Endodermal cell (in vitro differentiated cells): ENCODE measurements around the gene OR51D1. TPM values are rescaled to one million over a fixed set of nuclear protein-coding genes. Genes with fewer than 3 reads are reported as not detected.

Experiments
- DNase-seq: peaks from one replicate; pipeline ENCODE4 v3.0.0-alpha.2; 2017
- H3K27ac ChIP-seq: 2 replicates; pipeline ENCODE4 v1.5.1; 2013; ENCODE audit warnings: mild to moderate bottlenecking, low read depth, low read length, moderate library complexity
- H3K27me3 ChIP-seq: 2 replicates; pipeline ENCODE4 v1.6.1; 2013; ENCODE audit warnings: mild to moderate bottlenecking, low read length, moderate library complexity; ENCODE audit not compliant: insufficient read depth, control insufficient read depth, poor library complexity, severe bottlenecking
- H3K36me3 ChIP-seq: 2 replicates; pipeline ENCODE4 v1.7.0; 2013; ENCODE audit warnings: mild to moderate bottlenecking, low read length, moderate library complexity; ENCODE audit not compliant: control insufficient read depth, insufficient read depth
- H3K4me1 ChIP-seq: one replicate; pipeline ENCODE4 v1.7.0; 2013; ENCODE audit warnings: low read length; ENCODE audit not compliant: control insufficient read depth, insufficient read depth
- H3K4me3 ChIP-seq: 2 replicates; pipeline ENCODE4 v1.5.1; 2013; ENCODE audit warnings: mild to moderate bottlenecking, low read length, moderate library complexity
- H3K9ac ChIP-seq: 2 replicates; pipeline ENCODE4 v1.6.1; 2013; ENCODE audit warnings: mild to moderate bottlenecking, low read length, moderate library complexity; ENCODE audit not compliant: poor library complexity, severe bottlenecking; ENCODE audit errors: extremely low read depth
- H3K9me3 ChIP-seq: 2 replicates; pipeline ENCODE4 v1.6.1; 2013; ENCODE audit warnings: mild to moderate bottlenecking, low read length, moderate library complexity; ENCODE audit not compliant: control insufficient read depth
- H3K27ac Mint-ChIP-seq: 2 replicates; pipeline ENCODE4 v1.8.0; 2020; ENCODE audit warnings: mixed read lengths
- H3K27me3 Mint-ChIP-seq: 2 replicates; pipeline ENCODE4 v1.8.0; 2021; ENCODE audit warnings: mild to moderate bottlenecking, mixed read lengths; ENCODE audit not compliant: insufficient read depth
- H3K36me3 Mint-ChIP-seq: 2 replicates; pipeline ENCODE4 v1.8.0; 2020; ENCODE audit warnings: low read depth, mixed read lengths
- H3K4me1 Mint-ChIP-seq: 2 replicates; pipeline ENCODE4 v1.8.0; 2020; ENCODE audit warnings: mixed read lengths
- H3K4me3 Mint-ChIP-seq: 2 replicates; pipeline ENCODE4 v1.8.0; 2020; ENCODE audit warnings: mild to moderate bottlenecking, moderate library complexity, mixed read lengths
- H3K9me3 Mint-ChIP-seq: 2 replicates; pipeline ENCODE4 v1.8.0; 2020; ENCODE audit warnings: mild to moderate bottlenecking, mixed read lengths
- WGBS, 2 experiments: methylation state at CpG; one replicate each; pipeline versions ENCODE4 v1.1.5 to v1.1.7; 2013; ENCODE audit warnings: missing lambda C conversion rate in 2 of 2, mixed read lengths in 1 of 2; ENCODE audit not compliant: insufficient coverage in 1 of 2, insufficient read length in 1 of 2; 5-methylcytosine and 5-hydroxymethylcytosine counted together
- total RNA-seq, 2 donors: library from RNA; stranded (reverse); fragmentation: NEBNext Ultra II Directional in 1 of 2; extraction: Animal tissue kit (Norgen Biotek cat#: 25700) in 1 of 2; gene quantifications; 2 replicates in 1 of 2; 3 replicates in 1 of 2; pipeline ENCODE4 v1.2.1, GENCODE V29; 2021
- TF ChIP-seq, protein P1 (sequence below): fragments of 200-600 bp; sonication (generic); conservative IDR thresholded peaks from 2 replicates; pipeline ENCODE4 v1.5.0; 2021; ENCODE audit warnings: antibody characterized with exemption, mild to moderate bottlenecking

The OR51D1 gene
- total RNA-seq, 2 donors from 2014 or later: not detected

DNA sequence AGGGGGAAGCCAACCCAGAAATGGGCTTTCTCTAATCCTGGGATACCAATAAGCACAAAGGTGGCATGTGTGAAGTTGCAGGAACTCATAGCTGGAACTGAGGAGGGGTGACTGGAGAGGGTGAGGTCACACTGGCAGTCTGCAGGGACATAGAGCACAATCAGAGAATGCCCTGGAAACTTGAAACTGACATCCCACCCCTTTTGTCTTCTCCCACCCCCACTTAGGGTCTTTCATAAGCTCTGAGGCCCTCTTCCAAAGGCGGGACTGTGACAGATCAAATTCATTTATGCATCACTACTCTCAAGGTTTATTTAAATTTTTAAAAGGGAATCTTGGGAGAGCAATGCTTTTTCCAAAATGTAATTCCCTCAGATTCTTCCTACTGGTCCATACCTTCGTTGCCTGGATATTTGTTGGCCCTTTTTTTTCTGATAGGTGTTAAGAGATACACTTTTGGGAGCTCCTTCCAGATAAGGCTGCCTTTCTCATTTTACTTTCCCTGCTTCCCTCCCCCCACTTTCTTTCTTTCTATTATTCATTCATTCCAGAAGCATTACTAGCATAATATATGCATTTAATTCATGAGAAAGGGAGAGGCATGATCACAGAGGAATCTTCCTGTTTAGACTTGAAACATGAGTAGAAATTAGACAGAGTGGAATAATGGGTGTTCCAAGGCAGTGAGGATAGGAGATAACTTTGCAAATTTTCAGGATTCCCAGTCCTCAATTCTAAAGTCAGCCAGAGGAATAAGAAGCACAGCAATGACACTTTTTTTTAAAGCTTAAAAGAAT lies 45.5 kb downstream of the OR51D1 start:
- H3K27me3 Mint-ChIP-seq: no peaks in the 10 kb centered on the region
- Histone ChIP-seq H3K27me3 (no peaks in the 10 kb centered on the region), H3K9me3 (no peaks in the 10 kb centered on the region), H3K9ac (no peak overlapping the region), H3K4me1 (no peaks in the 10 kb centered on the region), H3K36me3 (no peaks in the 10 kb centered on the region), H3K27ac (no peak overlapping the region), H3K4me3 (no peak overlapping the region)
- H3K36me3 Mint-ChIP-seq: no peaks in the 10 kb centered on the region
- DNase-seq: no peak
- 90% methylated on average over 2 of the region's 2 CpGs for WGBS, 2 experiments
- TF ChIP-seq, protein P1, sequence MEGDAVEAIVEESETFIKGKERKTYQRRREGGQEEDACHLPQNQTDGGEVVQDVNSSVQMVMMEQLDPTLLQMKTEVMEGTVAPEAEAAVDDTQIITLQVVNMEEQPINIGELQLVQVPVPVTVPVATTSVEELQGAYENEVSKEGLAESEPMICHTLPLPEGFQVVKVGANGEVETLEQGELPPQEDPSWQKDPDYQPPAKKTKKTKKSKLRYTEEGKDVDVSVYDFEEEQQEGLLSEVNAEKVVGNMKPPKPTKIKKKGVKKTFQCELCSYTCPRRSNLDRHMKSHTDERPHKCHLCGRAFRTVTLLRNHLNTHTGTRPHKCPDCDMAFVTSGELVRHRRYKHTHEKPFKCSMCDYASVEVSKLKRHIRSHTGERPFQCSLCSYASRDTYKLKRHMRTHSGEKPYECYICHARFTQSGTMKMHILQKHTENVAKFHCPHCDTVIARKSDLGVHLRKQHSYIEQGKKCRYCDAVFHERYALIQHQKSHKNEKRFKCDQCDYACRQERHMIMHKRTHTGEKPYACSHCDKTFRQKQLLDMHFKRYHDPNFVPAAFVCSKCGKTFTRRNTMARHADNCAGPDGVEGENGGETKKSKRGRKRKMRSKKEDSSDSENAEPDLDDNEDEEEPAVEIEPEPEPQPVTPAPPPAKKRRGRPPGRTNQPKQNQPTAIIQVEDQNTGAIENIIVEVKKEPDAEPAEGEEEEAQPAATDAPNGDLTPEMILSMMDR: no peak
- no peak overlapping the region for H3K27ac Mint-ChIP-seq
- no peak overlapping the region for H3K4me3 Mint-ChIP-seq
- no peaks in the 10 kb centered on the region for H3K4me1 Mint-ChIP-seq
- H3K9me3 Mint-ChIP-seq: no peaks in the 10 kb centered on the region

DNA sequence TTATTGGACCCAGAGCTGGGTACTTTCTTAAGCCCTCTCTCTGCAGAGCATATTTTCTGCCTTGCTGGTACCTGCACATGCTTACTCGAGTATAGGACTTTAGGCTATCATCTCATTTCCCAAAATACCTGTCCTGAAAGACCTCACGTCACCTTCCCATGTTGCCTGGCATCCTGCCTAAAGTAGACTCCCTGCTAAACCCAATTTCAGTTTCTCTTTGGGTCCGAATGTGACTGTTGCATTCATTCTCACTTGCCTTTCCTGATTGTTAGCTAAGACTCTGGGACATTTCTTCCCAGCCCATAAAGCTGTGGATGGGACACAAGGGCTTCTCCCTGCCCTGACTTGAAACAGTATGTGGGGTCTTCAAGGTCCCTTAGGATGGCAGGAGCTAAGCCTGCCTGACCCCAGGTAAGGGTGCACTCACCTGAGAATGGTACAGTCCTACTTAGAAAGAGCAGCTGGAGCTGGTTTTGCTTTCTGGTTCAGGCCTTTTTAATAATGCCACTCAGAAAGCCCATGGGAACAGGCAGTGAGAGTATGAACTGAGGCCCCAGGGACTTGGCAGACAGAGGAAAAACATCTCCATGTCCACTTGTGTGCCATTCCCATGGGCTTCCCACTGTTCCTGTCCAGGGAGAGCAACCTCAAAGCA lies 47.5 kb downstream of the OR51D1 start:
- Histone ChIP-seq H3K4me3 (no peak overlapping the region), H3K27ac (no peak overlapping the region), H3K36me3 (no peaks in the 10 kb centered on the region), H3K27me3 (no peaks in the 10 kb centered on the region), H3K4me1 (no peaks in the 10 kb centered on the region), H3K9ac (no peak overlapping the region), H3K9me3 (no peaks in the 10 kb centered on the region)
- Mint-ChIP-seq H3K9me3 (no peaks in the 10 kb centered on the region), H3K4me1 (no peaks in the 10 kb centered on the region), H3K27ac (no peak overlapping the region), H3K36me3 (no peaks in the 10 kb centered on the region), H3K4me3 (no peak overlapping the region), H3K27me3 (no peaks in the 10 kb centered on the region)
- WGBS, 2 experiments: 89 to 100% methylated on average over 3 of the region's 3 CpGs
- TF ChIP-seq, protein P1: no peak
- no peak for DNase-seq

Other genes starting within 250 kb of the OR51D1 start
- gene TRIM21, start 243.8 kb upstream of the OR51D1 start, total RNA-seq: 1 to 10 TPM; 9.8 to 10.0 TPM
- not detected for gene OR52K2, start 188.2 kb upstream of the OR51D1 start, total RNA-seq
- not detected for gene OR52K1, start 154.8 kb upstream of the OR51D1 start, total RNA-seq
- not detected for gene OR52M1, start 92.3 kb upstream of the OR51D1 start, total RNA-seq
- not detected for gene OR52I2, start 55.7 kb upstream of the OR51D1 start, total RNA-seq
- not detected for gene OR52I1, start 43.4 kb upstream of the OR51D1 start, total RNA-seq
- 10 to 100 TPM; 11.3 to 13.8 TPM for gene TRIM68, start 29.2 kb upstream of the OR51D1 start, total RNA-seq
- gene OR51E1, start 6.5 kb downstream of the OR51D1 start, total RNA-seq: not detected
- not detected for gene OR51E2, start 60.4 kb downstream of the OR51D1 start, total RNA-seq
- not detected for gene MMP26, start 67.3 kb downstream of the OR51D1 start, total RNA-seq
- gene OR51F1, start 132.5 kb downstream of the OR51D1 start, total RNA-seq: not detected
- gene OR52R1, start 166.9 kb downstream of the OR51D1 start, total RNA-seq: not detected
- gene OR51F2, start 183.8 kb downstream of the OR51D1 start, total RNA-seq: not detected
- gene OR51S1, start 211.7 kb downstream of the OR51D1 start, total RNA-seq: not detected
- not detected for gene OR51T1, start 244.4 kb downstream of the OR51D1 start, total RNA-seq